B cell (primary cell): Measurements from ENCODE around the gene MBOAT7.

Experiments
- CTCF ChIP-seq: fragments of 200-600 bp; IDR thresholded peaks from one replicate; pipeline ENCODE4 v1.8.0; 2022; ENCODE audit warnings: antibody characterized with exemption, mild to moderate bottlenecking
- EZH2 ChIP-seq: IDR thresholded peaks from 2 replicates; pipeline ENCODE4 v1.6.1; 2012; ENCODE audit warnings: borderline replicate concordance, low read depth, mild to moderate bottlenecking, moderate library complexity, low read length; ENCODE audit not compliant: insufficient read depth, poor library complexity, severe bottlenecking

- TF ChIP-seq CTCF (no peak), EZH2 (no peak)
Observed at GRCh38 chr19:54193011-54193410, 3.6 kb upstream of the MBOAT7 start.
